Neural progenitor cell (in vitro differentiated cells): Measurements from ENCODE around the gene BAZ1A.

Source experiments
- EZH2phosphoT487 ChIP-seq: fragments of 200-600 bp; sonication (generic); IDR thresholded peaks from 2 replicates; pipeline ENCODE4 v1.6.1; 2017; ENCODE audit warnings: antibody characterized with exemption
- TF ChIP-seq, protein P1 (sequence below): fragments of 200-600 bp; sonication (generic); IDR thresholded peaks from 2 replicates; pipeline ENCODE4 v1.5.1; 2017; ENCODE audit warnings: antibody characterized with exemption, mild to moderate bottlenecking

DNA sequence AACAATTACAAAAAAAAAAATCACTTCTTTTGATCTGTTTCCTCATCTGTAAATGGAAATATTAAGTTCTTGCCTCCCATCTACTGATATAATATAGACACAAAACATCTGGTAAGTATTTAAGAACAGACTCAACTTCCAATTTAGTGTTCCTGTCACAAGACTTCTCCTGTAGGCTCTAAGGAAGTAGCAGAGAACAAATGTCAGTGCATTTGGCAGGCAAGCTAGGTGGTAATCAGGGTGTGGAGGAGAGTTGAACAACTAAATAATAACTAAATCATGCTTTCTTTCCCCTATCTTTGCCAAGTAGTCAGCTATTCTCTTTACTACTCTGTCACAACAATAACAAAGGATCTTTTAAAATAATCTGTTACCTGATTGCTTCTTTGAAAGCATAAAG, 22.1 kb downstream of the BAZ1A start:
- no peak for TF ChIP-seq EZH2phosphoT487
- TF ChIP-seq, protein P1, sequence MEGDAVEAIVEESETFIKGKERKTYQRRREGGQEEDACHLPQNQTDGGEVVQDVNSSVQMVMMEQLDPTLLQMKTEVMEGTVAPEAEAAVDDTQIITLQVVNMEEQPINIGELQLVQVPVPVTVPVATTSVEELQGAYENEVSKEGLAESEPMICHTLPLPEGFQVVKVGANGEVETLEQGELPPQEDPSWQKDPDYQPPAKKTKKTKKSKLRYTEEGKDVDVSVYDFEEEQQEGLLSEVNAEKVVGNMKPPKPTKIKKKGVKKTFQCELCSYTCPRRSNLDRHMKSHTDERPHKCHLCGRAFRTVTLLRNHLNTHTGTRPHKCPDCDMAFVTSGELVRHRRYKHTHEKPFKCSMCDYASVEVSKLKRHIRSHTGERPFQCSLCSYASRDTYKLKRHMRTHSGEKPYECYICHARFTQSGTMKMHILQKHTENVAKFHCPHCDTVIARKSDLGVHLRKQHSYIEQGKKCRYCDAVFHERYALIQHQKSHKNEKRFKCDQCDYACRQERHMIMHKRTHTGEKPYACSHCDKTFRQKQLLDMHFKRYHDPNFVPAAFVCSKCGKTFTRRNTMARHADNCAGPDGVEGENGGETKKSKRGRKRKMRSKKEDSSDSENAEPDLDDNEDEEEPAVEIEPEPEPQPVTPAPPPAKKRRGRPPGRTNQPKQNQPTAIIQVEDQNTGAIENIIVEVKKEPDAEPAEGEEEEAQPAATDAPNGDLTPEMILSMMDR = no peak
